Fibroblast of villous mesenchyme (primary cell): ENCODE results near the gene S1PR3. TPM values are rescaled to one million over a fixed set of nuclear protein-coding genes. Genes with fewer than 3 reads are reported as not detected.

Source experiments
- DNase-seq: peaks from one replicate; pipeline ENCODE4 v3.0.0-alpha.2; 2010; ENCODE audit warnings: low read depth
- H3K4me3 ChIP-seq: 2 replicates; pipeline ENCODE4 v1.5.1; 2011; ENCODE audit warnings: low read depth, mild to moderate bottlenecking, low read length
- CTCF ChIP-seq: IDR thresholded peaks from 2 replicates; pipeline ENCODE4 v1.5.1; 2012; ENCODE audit warnings: low read depth, mild to moderate bottlenecking, low read length; ENCODE audit not compliant: insufficient read depth
- total RNA-seq: library from RNA; depleted of rRNA; stranded (reverse); fragments of >200 nt; gene quantifications from 2 replicates; pipeline ENCODE4 v1.2.3, GENCODE V29; 2012

S1PR3 gene
- total RNA-seq, 1 donor = 279 TPM

GRCh38 chr9:89011683-89012082 is 20.4 kb downstream of the S1PR3 start:
- no peak overlapping the region for H3K4me3 ChIP-seq
- no peak for DNase-seq
- TF ChIP-seq CTCF = no peak

- DNase-seq = no peak
- H3K4me3 ChIP-seq = no peak overlapping the region
- no peak for TF ChIP-seq CTCF
These were observed 21.2 kb downstream of the S1PR3 start for GRCh38 chr9:89012294-89013042.

GRCh38 chr9:89013660-89014059 is 22.4 kb downstream of the S1PR3 start:
- TF ChIP-seq CTCF = no peak

GRCh38 chr9:89014153-89014552 is 22.9 kb downstream of the S1PR3 start:
- no peak for TF ChIP-seq CTCF
- DNase-seq = no peak

More at GRCh38 chr9:89013660-89014059, 22.4 kb downstream of the S1PR3 start:
- DNase-seq = no peak
- H3K4me3 ChIP-seq = no peak overlapping the region

GRCh38 chr9:89015336-89015735 is 24.1 kb downstream of the S1PR3 start:
- no peak for DNase-seq
- no peak overlapping the region for H3K4me3 ChIP-seq
- no peak for TF ChIP-seq CTCF

More at GRCh38 chr9:89014153-89014552, 22.9 kb downstream of the S1PR3 start:
- no peak overlapping the region for H3K4me3 ChIP-seq

- no peak for TF ChIP-seq CTCF
- no peak overlapping the region for H3K4me3 ChIP-seq
- no peak for DNase-seq
These were observed 29.5 kb downstream of the S1PR3 start for GRCh38 chr9:89020754-89021153.

GRCh38 chr9:89021154-89021803 is 30.0 kb downstream of the S1PR3 start:
- H3K4me3 ChIP-seq = no peak overlapping the region
- no peak for TF ChIP-seq CTCF
- DNase-seq = peak; percentile 90
